ENCODE results near the gene ATE1.

- no peak for TF ChIP-seq CTCF (IDR thresholded peaks at IDR 0.05)
- TF ChIP-seq POLR2AphosphoS5 (IDR thresholded peaks at IDR 0.05), result no peak
- TF ChIP-seq POLR2A (IDR thresholded peaks at IDR 0.05), result no peak
- TF ChIP-seq EP300 (IDR thresholded peaks at IDR 0.05), result no peak
Observed at GRCh38 chr10:121947343-121948330, 19.8 kb upstream of the ATE1 start.
